Keratinocyte (primary cell): ENCODE results near the gene SLC9A7. TPM values are rescaled to one million over a fixed set of nuclear protein-coding genes. Genes with fewer than 3 reads are reported as not detected.
A peak's percentile ranks its signal among the peaks of the same experiment; 100 is the strongest.

Source experiments
- DNase-seq: peaks from one replicate; pipeline ENCODE4 v3.0.0-alpha.2; 2011; ENCODE audit warnings: low read depth, missing footprints, low spot score
- FAIRE-seq: peaks from 2 replicates; lab custom pipeline; 2011; peaks lifted over from hg19 to GRCh38; lab: Jason Lieb, UNC
- H2AFZ ChIP-seq: 2 replicates; pipeline ENCODE4 v1.6.0; 2012; ENCODE audit warnings: low read length, control low read depth, inconsistent platforms; ENCODE audit not compliant: control insufficient read depth
- H3K27ac ChIP-seq: 2 replicates; pipeline ENCODE4 v1.5.1; 2011; ENCODE audit warnings: low read length; ENCODE audit not compliant: control insufficient read depth, insufficient read depth
- H3K27me3 ChIP-seq: 3 replicates; pipeline ENCODE4 v1.6.0; 2011; ENCODE audit warnings: low read length; ENCODE audit not compliant: control insufficient read depth, insufficient read depth; ENCODE audit errors: extremely low read depth
- H3K36me3 ChIP-seq, 2 experiments: 2 replicates in 1 of 2; 3 replicates in 1 of 2; pipeline ENCODE4 v1.5.1; 2011; ENCODE audit warnings: low read length in 2 of 2, mild to moderate bottlenecking in 1 of 2; ENCODE audit not compliant: control insufficient read depth in 2 of 2, insufficient read depth in 2 of 2; ENCODE audit errors: extremely low read depth in 1 of 2
- H3K4me1 ChIP-seq: 3 replicates; pipeline ENCODE4 v1.5.1; 2011; ENCODE audit warnings: low read length; ENCODE audit not compliant: control insufficient read depth, insufficient read depth; ENCODE audit errors: extremely low read depth
- H3K4me2 ChIP-seq: 3 replicates; pipeline ENCODE4 v1.6.0; 2011; ENCODE audit warnings: low read depth, low read length; ENCODE audit not compliant: control insufficient read depth, insufficient read depth; ENCODE audit errors: extremely low read depth
- H3K4me3 ChIP-seq, 3 experiments: fragments of 200-600 bp in 1 of 3; sonication (generic) in 1 of 3; 2 replicates in 2 of 3; 3 replicates in 1 of 3; pipeline ENCODE4 v1.5.1; 2011 to 2016; ENCODE audit warnings: low read length in 3 of 3, mild to moderate bottlenecking in 3 of 3, control low read depth in 2 of 3, inconsistent platforms in 1 of 3, low read depth in 1 of 3, mixed read lengths in 1 of 3, mixed run types in 1 of 3, moderate library complexity in 1 of 3; ENCODE audit not compliant: control insufficient read depth in 2 of 3, insufficient read depth in 2 of 3; ENCODE audit errors: extremely low read depth in 1 of 3
- H3K79me2 ChIP-seq: 2 replicates; pipeline ENCODE4 v1.6.0; 2012; ENCODE audit warnings: low read length; ENCODE audit not compliant: control insufficient read depth, insufficient read depth
- H3K9ac ChIP-seq: 3 replicates; pipeline ENCODE4 v1.6.0; 2011; ENCODE audit warnings: low read length; ENCODE audit not compliant: control insufficient read depth, insufficient read depth; ENCODE audit errors: extremely low read depth
- H3K9me1 ChIP-seq: 3 replicates; pipeline ENCODE4 v1.6.0; 2011; ENCODE audit warnings: low read length; ENCODE audit not compliant: control insufficient read depth, insufficient read depth; ENCODE audit errors: extremely low read depth
- H3K9me3 ChIP-seq: 2 replicates; pipeline ENCODE4 v1.5.1; 2012; ENCODE audit warnings: low read depth, low read length; ENCODE audit not compliant: control insufficient read depth
- H4K20me1 ChIP-seq: 3 replicates; pipeline ENCODE4 v1.6.0; 2011; ENCODE audit warnings: low read length; ENCODE audit not compliant: control insufficient read depth, insufficient read depth; ENCODE audit errors: extremely low read depth
- CTCF ChIP-seq, 3 experiments: IDR thresholded peaks in 1 of 3; conservative IDR thresholded peaks in 1 of 3; optimal IDR thresholded peaks in 1 of 3; 2 replicates in 2 of 3; 3 replicates in 1 of 3; pipeline versions ENCODE3 to v1.5.1; 2011; ENCODE audit warnings: low read length in 3 of 3, mild to moderate bottlenecking in 3 of 3, moderate library complexity in 2 of 3, control low read depth in 1 of 3, inconsistent platforms in 1 of 3; ENCODE audit not compliant: insufficient read depth in 2 of 3; ENCODE audit errors: extremely low read depth in 1 of 3
- EZH2 ChIP-seq: IDR thresholded peaks from one replicate; pipeline ENCODE4 v1.6.1; 2012; ENCODE audit warnings: inconsistent platforms, mild to moderate bottlenecking, low read length, moderate library complexity
- dilution Hi-C: fragments of 300-500 bp; cut with MboI; formaldehyde crosslinking; loops from one replicate; pipeline ENCODE4 v1.7.0; 2020; ENCODE audit warnings: low sequenced_read_pairs; ENCODE audit not compliant: extremely low pct_ligation_motif_present
- polyA plus RNA-seq, 5 experiments: library from polyadenylated mRNA; depleted of rRNA in 3 of 5; stranded (reverse) in 3 of 5; stranded (forward) in 1 of 5; unstranded in 1 of 5; fragments of >200 nt; gene quantifications; 1 replicate in 1 of 5; 2 replicates in 3 of 5; 3 replicates in 1 of 5; pipeline versions ENCODE4 v1.2.1 to v1.2.3, GENCODE V29; 2011 to 2012; ENCODE audit warnings: missing spikeins in 2 of 5, low read depth in 1 of 5, low replicate concordance in 1 of 5

SLC9A7 gene
- polyA plus RNA-seq, 1 donor (not counting 4 experiments of a cell fraction or from before 2014, with no cell fraction given): 8.1 TPM

GRCh38 chrX:46653482-46653881 is 105.4 kb downstream of the SLC9A7 start:
- DNase-seq: no peak

GRCh38 chrX:46649421-46650260 is 109.3 kb downstream of the SLC9A7 start:
- Histone ChIP-seq H3K9ac (no peak overlapping the region), H3K27me3 (no peaks in the 10 kb centered on the region), H3K4me2 (no peak overlapping the region), H3K36me3 (no peaks in the 10 kb centered on the region), H3K79me2 (no peaks in the 10 kb centered on the region), H2AFZ (no peak overlapping the region), H3K4me3 (no peak overlapping the region), H3K9me3 (no peaks in the 10 kb centered on the region), H3K4me1 (peaks cover 8% of the 10 kb centered on the region), H4K20me1 (no peaks in the 10 kb centered on the region), H3K9me1 (no peaks in the 10 kb centered on the region), H3K27ac (no peak overlapping the region)
- DNase-seq: no peak
- dilution Hi-C loops: no loop called here
- FAIRE-seq: no peak
- TF ChIP-seq CTCF (optimal IDR thresholded peaks at IDR 0.05 in 1 of 3, IDR thresholded peaks at IDR 0.05 in 1 of 3, conservative IDR thresholded peaks at IDR 0.05 in 1 of 3; ENCODE audit: extremely low read depth in 1 of 3, insufficient read depth in 2 of 3, low read length in 3 of 3) (no peak), EZH2 (no peak)

More at GRCh38 chrX:46653482-46653881, 105.4 kb downstream of the SLC9A7 start:
- Histone ChIP-seq H3K4me1 (peaks cover 8% of the 10 kb centered on the region), H3K27me3 (no peaks in the 10 kb centered on the region), H4K20me1 (no peaks in the 10 kb centered on the region), H3K36me3 (no peaks in the 10 kb centered on the region), H2AFZ (no peak overlapping the region), H3K4me2 (peak overlapping the region; percentile 22), H3K9ac (no peak overlapping the region), H3K4me3 (no peak overlapping the region), H3K9me3 (no peaks in the 10 kb centered on the region), H3K9me1 (no peaks in the 10 kb centered on the region), H3K79me2 (no peaks in the 10 kb centered on the region), H3K27ac (no peak overlapping the region)
- no peak for TF ChIP-seq EZH2
- peak; percentile 57 to 68 (median 66) for TF ChIP-seq CTCF (optimal IDR thresholded peaks at IDR 0.05 in 1 of 3, IDR thresholded peaks at IDR 0.05 in 1 of 3, conservative IDR thresholded peaks at IDR 0.05 in 1 of 3; ENCODE audit: extremely low read depth in 1 of 3, insufficient read depth in 2 of 3, low read length in 3 of 3)
- dilution Hi-C loops: no loop called here
- no peak for FAIRE-seq
